Measurements from ENCODE around the gene CLEC12A. TPM values are rescaled to one million over a fixed set of nuclear protein-coding genes. Genes with fewer than 3 reads are reported as not detected.
"Not testable (repeated sequence)": the region's sequence is repeated elsewhere in the genome, so short reads cannot be mapped to it uniquely, and the experiment has no call there.

Gene CLEC12A
- total RNA-seq, 1 donor from 2014 or later, result not detected

DNA sequence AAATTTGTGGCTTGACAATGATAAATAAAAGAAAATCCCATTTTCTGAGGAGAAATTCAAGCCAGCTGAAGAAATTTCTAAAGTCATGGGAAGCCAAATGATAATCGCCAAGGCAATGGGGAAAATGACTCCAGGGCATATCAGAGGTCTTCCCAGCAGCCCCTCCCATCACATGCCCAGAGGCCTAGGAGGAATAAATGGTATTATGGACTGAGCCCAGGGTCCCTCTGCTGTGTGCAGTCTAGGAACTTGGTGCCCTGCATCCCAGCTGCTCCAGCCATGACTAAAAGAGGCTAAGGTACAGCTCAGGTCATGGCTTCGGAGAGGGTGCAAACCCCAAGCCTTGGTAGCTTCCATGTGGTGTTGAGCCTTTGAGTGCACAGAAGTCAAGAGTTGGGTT lies 4.4 kb downstream of the CLEC12A start:
- Histone ChIP-seq H3K27ac (no peak overlapping the region), H3K9me3 (ENCODE audit: low read depth) (no peaks in the 10 kb centered on the region), H3K36me3 (no peaks in the 10 kb centered on the region), H4K20me1 (ENCODE audit: low read depth) (no peaks in the 10 kb centered on the region), H3K4me1 (no peaks in the 10 kb centered on the region), H3K27me3 (no peaks in the 10 kb centered on the region), H3K79me2 (ENCODE audit: low read depth) (no peaks in the 10 kb centered on the region), H3F3A (ENCODE audit: low read depth) (no peaks in the 10 kb centered on the region), H3K9ac (no peak overlapping the region), H2AFZ (replicated peaks) (no peak overlapping the region), H3K4me3 (no peak overlapping the region), H3K4me2 (no peak overlapping the region)
- no peaks in the 10 kb centered on the region for H3K4me1 Mint-ChIP-seq
- no peak overlapping the region for H3K4me3 Mint-ChIP-seq
- peaks cover 11% of the 10 kb centered on the region for H3K9me3 Mint-ChIP-seq
- no peaks in the 10 kb centered on the region for H3K36me3 Mint-ChIP-seq
- no peak for DNase-seq (ENCODE audit: low spot score)
- TF ChIP-seq EZH2 (IDR thresholded peaks at IDR 0.05), result no peak
- H3K27ac Mint-ChIP-seq, result no peak overlapping the region
- H3K27me3 Mint-ChIP-seq (ENCODE audit: insufficient read depth, low read depth), result no peaks in the 10 kb centered on the region

DNA sequence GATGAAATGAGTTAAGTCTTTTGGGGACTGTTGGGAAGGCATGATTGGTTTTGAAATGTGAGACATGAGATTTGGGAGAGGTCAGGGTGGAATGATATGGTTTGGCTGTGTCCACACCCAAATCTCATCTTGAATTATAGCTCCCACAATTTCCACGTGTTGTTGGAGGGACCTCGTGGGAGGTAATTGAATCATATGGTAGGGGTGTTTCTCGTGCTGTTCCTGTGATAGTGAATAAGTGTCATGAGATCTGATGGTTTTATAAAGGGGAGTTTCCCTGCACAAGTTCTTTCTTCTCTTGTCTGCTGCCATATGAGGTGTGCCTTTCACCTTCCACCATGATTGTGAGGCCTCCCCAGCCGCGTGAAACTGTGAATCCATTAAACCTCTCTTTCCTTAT lies 5.4 kb downstream of the CLEC12A start:
- not testable (repeated sequence) for H3K27me3 Mint-ChIP-seq (ENCODE audit: insufficient read depth, low read depth); H3K4me2 ChIP-seq

DNA sequence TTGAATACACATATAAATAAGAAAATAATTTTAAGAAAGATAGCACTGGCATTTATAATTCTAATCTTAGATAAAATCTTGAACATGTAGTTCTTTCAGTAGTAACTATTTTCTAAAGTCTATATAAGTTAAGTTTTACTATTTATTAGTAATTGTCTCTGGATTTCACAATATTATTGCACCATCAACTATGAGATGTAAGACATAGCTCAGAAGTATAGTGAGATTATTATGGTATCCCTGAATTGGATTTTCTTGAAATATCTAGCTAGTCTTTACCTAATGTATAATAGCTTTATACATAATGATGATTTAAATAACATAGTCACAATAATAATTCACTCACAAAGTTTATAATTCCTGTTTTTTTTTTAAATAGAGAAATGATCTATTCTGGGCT lies 6.7 kb downstream of the CLEC12A start:
- Histone ChIP-seq H3K27ac (no peak overlapping the region), H3K9me3 (ENCODE audit: low read depth) (no peaks in the 10 kb centered on the region), H4K20me1 (ENCODE audit: low read depth) (no peaks in the 10 kb centered on the region), H3K4me2 (no peak overlapping the region), H3K4me3 (no peak overlapping the region), H3K4me1 (no peaks in the 10 kb centered on the region), H3K9ac (no peak overlapping the region), H3K27me3 (no peaks in the 10 kb centered on the region), H3K79me2 (ENCODE audit: low read depth) (no peaks in the 10 kb centered on the region), H2AFZ (replicated peaks) (no peak overlapping the region), H3F3A (ENCODE audit: low read depth) (no peaks in the 10 kb centered on the region), H3K36me3 (no peaks in the 10 kb centered on the region)
- no peak for DNase-seq (ENCODE audit: low spot score)
- TF ChIP-seq, protein P1, sequence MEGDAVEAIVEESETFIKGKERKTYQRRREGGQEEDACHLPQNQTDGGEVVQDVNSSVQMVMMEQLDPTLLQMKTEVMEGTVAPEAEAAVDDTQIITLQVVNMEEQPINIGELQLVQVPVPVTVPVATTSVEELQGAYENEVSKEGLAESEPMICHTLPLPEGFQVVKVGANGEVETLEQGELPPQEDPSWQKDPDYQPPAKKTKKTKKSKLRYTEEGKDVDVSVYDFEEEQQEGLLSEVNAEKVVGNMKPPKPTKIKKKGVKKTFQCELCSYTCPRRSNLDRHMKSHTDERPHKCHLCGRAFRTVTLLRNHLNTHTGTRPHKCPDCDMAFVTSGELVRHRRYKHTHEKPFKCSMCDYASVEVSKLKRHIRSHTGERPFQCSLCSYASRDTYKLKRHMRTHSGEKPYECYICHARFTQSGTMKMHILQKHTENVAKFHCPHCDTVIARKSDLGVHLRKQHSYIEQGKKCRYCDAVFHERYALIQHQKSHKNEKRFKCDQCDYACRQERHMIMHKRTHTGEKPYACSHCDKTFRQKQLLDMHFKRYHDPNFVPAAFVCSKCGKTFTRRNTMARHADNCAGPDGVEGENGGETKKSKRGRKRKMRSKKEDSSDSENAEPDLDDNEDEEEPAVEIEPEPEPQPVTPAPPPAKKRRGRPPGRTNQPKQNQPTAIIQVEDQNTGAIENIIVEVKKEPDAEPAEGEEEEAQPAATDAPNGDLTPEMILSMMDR (IDR thresholded peaks at IDR 0.05), result no peak
- no peak for TF ChIP-seq EZH2 (IDR thresholded peaks at IDR 0.05)
- no peak for TF ChIP-seq EZH2phosphoT487 (IDR thresholded peaks at IDR 0.05)
- Mint-ChIP-seq H3K4me1 (no peaks in the 10 kb centered on the region), H3K9me3 (peaks cover 11% of the 10 kb centered on the region), H3K27me3 (ENCODE audit: insufficient read depth, low read depth) (no peaks in the 10 kb centered on the region), H3K36me3 (no peaks in the 10 kb centered on the region), H3K27ac (no peak overlapping the region), H3K4me3 (no peak overlapping the region)

More for the DNA sequence above, 5.4 kb downstream of the CLEC12A start:
- H3K9me3 ChIP-seq (ENCODE audit: low read depth); H3K4me1 ChIP-seq; H3F3A ChIP-seq (ENCODE audit: low read depth); H3K27ac ChIP-seq; H3K79me2 ChIP-seq (ENCODE audit: low read depth); H3K4me3 Mint-ChIP-seq; DNase-seq (ENCODE audit: low spot score); H3K36me3 Mint-ChIP-seq; H3K4me3 ChIP-seq; H4K20me1 ChIP-seq (ENCODE audit: low read depth); H3K4me1 Mint-ChIP-seq; H3K9ac ChIP-seq; H3K36me3 ChIP-seq; H3K27me3 ChIP-seq; H3K27ac Mint-ChIP-seq; H2AFZ ChIP-seq (replicated peaks): not testable (repeated sequence)
- H3K9me3 Mint-ChIP-seq, result peaks cover 11% of the 10 kb centered on the region

DNA sequence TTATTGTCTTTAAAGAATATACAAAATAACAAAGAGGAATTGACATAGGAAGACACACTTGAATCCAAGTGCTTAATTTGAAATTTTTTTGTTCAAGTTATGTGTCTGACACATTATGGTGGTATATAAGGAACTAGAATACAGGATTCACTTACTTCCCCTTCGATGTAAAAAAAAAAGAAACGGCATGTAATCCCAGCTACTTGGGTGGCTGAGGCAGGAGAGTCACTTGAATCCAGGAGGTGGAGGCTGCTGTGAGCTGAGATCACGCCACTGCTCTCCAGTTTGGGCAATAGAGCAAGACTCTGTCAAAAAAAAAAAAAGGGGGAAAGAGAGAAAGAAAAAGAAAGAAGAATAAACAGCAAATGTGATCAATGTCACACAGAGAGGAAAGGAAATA lies 8.9 kb downstream of the CLEC12A start:
- H3K4me1 ChIP-seq, result no peaks in the 10 kb centered on the region
- H3K27me3 ChIP-seq, result no peaks in the 10 kb centered on the region
- H3K27ac ChIP-seq, result no peak overlapping the region
- H3K9me3 Mint-ChIP-seq, result peaks cover 8% of the 10 kb centered on the region
- H3K4me3 Mint-ChIP-seq, result no peak overlapping the region
- H4K20me1 ChIP-seq (ENCODE audit: low read depth), result no peaks in the 10 kb centered on the region
- H3K9ac ChIP-seq, result no peak overlapping the region
- no peak overlapping the region for H3K4me3 ChIP-seq
- H3K36me3 Mint-ChIP-seq, result no peaks in the 10 kb centered on the region
- TF ChIP-seq EZH2phosphoT487 (IDR thresholded peaks at IDR 0.05) (no peak), EZH2 (IDR thresholded peaks at IDR 0.05) (no peak)
- TF ChIP-seq, protein P1 (IDR thresholded peaks at IDR 0.05), result no peak
- H3K36me3 ChIP-seq, result no peaks in the 10 kb centered on the region
- H3K27ac Mint-ChIP-seq, result no peak overlapping the region
- H2AFZ ChIP-seq (replicated peaks), result no peak overlapping the region
- no peaks in the 10 kb centered on the region for H3F3A ChIP-seq (ENCODE audit: low read depth)
- no peaks in the 10 kb centered on the region for H3K27me3 Mint-ChIP-seq (ENCODE audit: insufficient read depth, low read depth)
- no peak for DNase-seq (ENCODE audit: low spot score)
- H3K9me3 ChIP-seq (ENCODE audit: low read depth), result no peaks in the 10 kb centered on the region
- no peak overlapping the region for H3K4me2 ChIP-seq
- H3K4me1 Mint-ChIP-seq, result no peaks in the 10 kb centered on the region
- H3K79me2 ChIP-seq (ENCODE audit: low read depth), result no peaks in the 10 kb centered on the region
